Measurements from ENCODE around the gene SPAG8. TPM values are rescaled to one million over a fixed set of nuclear protein-coding genes. Genes with fewer than 3 reads are reported as not detected.

Gene SPAG8
- total and polyA plus RNA-seq, 11 donors = 0.58 to 4.2 (median 2.5) TPM

- WGBS, 4 donors = 55 to 67% (median 64%) methylated on average over 11 to 16 of the region's 16 CpGs
Measured at GRCh38 chr9:35859310-35859989, 47.4 kb upstream of the SPAG8 start.

GRCh38 chr9:35858458-35858857 is 46.4 kb upstream of the SPAG8 start:
- H3K9me3 ChIP-seq = no peaks in the 10 kb centered on the region
- peak in 3 of 4 donors; percentile 11 to 34 (median 16) for ATAC-seq
- intact Hi-C loops (cut with DNase I) = no loop called here
- peaks cover 0 to 24% (median 0%) of the 10 kb centered on the region in 9 donors for H3K27me3 ChIP-seq
- 64 to 77% (median 71%) methylated on average over 5 of the region's 5 CpGs for WGBS, 4 donors
- H3K4me1 ChIP-seq = peaks cover 0 to 23% (median 0%) of the 10 kb centered on the region in 12 donors
- no peak for DNase-seq
- TF ChIP-seq CTCF (IDR thresholded peaks at IDR 0.05) (no peak), POLR2A (IDR thresholded peaks at IDR 0.05) (no peak)
- H3K36me3 ChIP-seq = peaks cover 0 to 9% (median 0%) of the 10 kb centered on the region in 9 donors
- H3K27ac ChIP-seq = no peak overlapping the region
- no peak overlapping the region for H3K4me3 ChIP-seq

More at GRCh38 chr9:35859310-35859989, 47.4 kb upstream of the SPAG8 start:
- Histone ChIP-seq H3K9me3 (no peaks in the 10 kb centered on the region), H3K27ac (no peak overlapping the region), H3K27me3 (peaks cover 0 to 24% (median 0%) of the 10 kb centered on the region in 9 donors), H3K4me3 (no peak overlapping the region), H3K4me1 (peaks cover 0 to 23% (median 0%) of the 10 kb centered on the region in 12 donors), H3K36me3 (no peaks in the 10 kb centered on the region)
- ATAC-seq = peak; percentile 34 to 49 (median 38)
- no peak for TF ChIP-seq CTCF (IDR thresholded peaks at IDR 0.05)
- TF ChIP-seq POLR2A (IDR thresholded peaks at IDR 0.05) = no peak
- peak in 2 of 5 donors; percentile 51 to 56 for DNase-seq
- intact Hi-C loops (cut with DNase I) = no loop called here

DNA sequence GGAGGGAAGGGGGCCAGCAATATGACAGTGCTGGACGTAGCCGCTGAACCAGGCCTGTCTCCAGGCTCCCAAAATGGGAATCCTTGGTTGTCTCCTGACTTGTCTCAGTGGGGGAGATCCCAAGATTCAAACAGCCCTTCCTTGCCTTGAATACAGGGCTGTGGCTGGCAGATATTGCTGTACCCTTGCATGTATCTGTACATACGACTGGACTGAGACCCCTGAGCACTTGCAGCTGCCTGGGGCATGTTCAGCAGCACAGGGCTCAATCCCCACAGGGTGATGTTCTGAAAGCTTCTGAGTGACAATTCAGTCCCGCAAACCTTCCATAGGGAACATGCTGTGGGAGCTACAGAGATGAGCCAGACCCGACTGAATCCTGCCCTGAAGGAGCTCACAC is 44.8 kb upstream of the SPAG8 start:
- intact Hi-C loops (cut with DNase I) = no loop called here
- no peak overlapping the region for H3K27ac ChIP-seq
- TF ChIP-seq POLR2A (IDR thresholded peaks at IDR 0.05) (no peak), CTCF (IDR thresholded peaks at IDR 0.05) (no peak)
- no peak for ATAC-seq
- peaks cover 0 to 10% (median 0%) of the 10 kb centered on the region in 9 donors for H3K36me3 ChIP-seq
- no peak overlapping the region for H3K4me3 ChIP-seq
- no peak for DNase-seq
- peaks cover 0 to 20% (median 0%) of the 10 kb centered on the region in 12 donors for H3K4me1 ChIP-seq
- 81 to 91% (median 86%) methylated on average over 5 of the region's 5 CpGs for WGBS, 4 donors
- H3K9me3 ChIP-seq = no peaks in the 10 kb centered on the region
- peaks cover 0 to 25% (median 0%) of the 10 kb centered on the region in 9 donors for H3K27me3 ChIP-seq

GRCh38 chr9:35856206-35856605 is 44.1 kb upstream of the SPAG8 start:
- 77 to 87% (median 82%) methylated on average over 3 of the region's 3 CpGs for WGBS, 4 donors

More at GRCh38 chr9:35856206-35856605, 44.1 kb upstream of the SPAG8 start:
- ATAC-seq (no peak), DNase-seq (no peak)
- Histone ChIP-seq H3K4me1 (peaks cover 0 to 20% (median 0%) of the 10 kb centered on the region in 12 donors), H3K9me3 (no peaks in the 10 kb centered on the region), H3K27ac (no peak overlapping the region), H3K27me3 (peaks cover 0 to 19% (median 0%) of the 10 kb centered on the region in 9 donors), H3K36me3 (peaks cover 0 to 10% (median 0%) of the 10 kb centered on the region in 9 donors), H3K4me3 (no peak overlapping the region)
- intact Hi-C loops (cut with DNase I) = no loop called here
- no peak for TF ChIP-seq POLR2A (IDR thresholded peaks at IDR 0.05)
- TF ChIP-seq CTCF (IDR thresholded peaks at IDR 0.05) = no peak
